ENCODE data around the gene TGM2. TPM values are rescaled to one million over a fixed set of nuclear protein-coding genes. Genes with fewer than 3 reads are reported as not detected.

The TGM2 gene
- total RNA-seq, 1 experiment from 2014 or later = 1.5 TPM

DNA sequence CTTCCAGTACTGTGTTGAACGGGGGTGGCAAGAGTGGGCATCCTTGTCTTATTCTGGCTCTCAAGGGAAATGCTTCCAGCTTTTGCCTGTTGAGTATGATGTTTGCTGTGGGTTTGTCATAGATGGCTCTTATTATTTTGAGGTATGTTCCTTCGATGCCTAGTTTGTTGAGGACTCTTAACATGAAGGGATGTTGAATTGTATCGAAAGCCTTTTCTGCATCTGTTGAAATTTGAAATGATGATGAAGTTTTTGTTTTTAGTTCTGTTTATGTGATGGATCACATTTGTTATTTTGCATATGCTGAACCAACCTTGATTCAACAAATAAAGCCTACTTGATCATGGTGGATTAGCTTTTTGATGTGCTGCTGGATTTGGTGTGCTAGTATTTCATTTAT, 83.5 kb downstream of the TGM2 start:
- H3K9me3 Mint-ChIP-seq (ENCODE audit: unreplicated experiment) = no peaks in the 10 kb centered on the region
- DNase-seq (ENCODE audit: unreplicated experiment) = no peak
- intact Hi-C loops (cut with micrococcal nuclease) = no loop called here
- no peaks in the 10 kb centered on the region for H3K27me3 Mint-ChIP-seq (ENCODE audit: insufficient read depth, unreplicated experiment)
- H3K36me3 Mint-ChIP-seq (ENCODE audit: insufficient read depth, unreplicated experiment) = peaks cover 71% of the 10 kb centered on the region
- CTCF ChIA-PET = interaction anchor here (0.8 to 11.9 kb wide), 7 partner anchors 8 to 148 kb away, joined by 3 to 155 read pairs (median 5); no protein-coding TSS in a partner anchor
- POLR2A ChIA-PET = interaction anchor here (0.6 to 0.8 kb wide), 2 partner anchors 62 to 145 kb away, joined by 3 read pairs; no protein-coding TSS in a partner anchor
- TF ChIP-seq, protein P1, sequence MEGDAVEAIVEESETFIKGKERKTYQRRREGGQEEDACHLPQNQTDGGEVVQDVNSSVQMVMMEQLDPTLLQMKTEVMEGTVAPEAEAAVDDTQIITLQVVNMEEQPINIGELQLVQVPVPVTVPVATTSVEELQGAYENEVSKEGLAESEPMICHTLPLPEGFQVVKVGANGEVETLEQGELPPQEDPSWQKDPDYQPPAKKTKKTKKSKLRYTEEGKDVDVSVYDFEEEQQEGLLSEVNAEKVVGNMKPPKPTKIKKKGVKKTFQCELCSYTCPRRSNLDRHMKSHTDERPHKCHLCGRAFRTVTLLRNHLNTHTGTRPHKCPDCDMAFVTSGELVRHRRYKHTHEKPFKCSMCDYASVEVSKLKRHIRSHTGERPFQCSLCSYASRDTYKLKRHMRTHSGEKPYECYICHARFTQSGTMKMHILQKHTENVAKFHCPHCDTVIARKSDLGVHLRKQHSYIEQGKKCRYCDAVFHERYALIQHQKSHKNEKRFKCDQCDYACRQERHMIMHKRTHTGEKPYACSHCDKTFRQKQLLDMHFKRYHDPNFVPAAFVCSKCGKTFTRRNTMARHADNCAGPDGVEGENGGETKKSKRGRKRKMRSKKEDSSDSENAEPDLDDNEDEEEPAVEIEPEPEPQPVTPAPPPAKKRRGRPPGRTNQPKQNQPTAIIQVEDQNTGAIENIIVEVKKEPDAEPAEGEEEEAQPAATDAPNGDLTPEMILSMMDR (IDR thresholded peaks at IDR 0.05; ENCODE audit: unreplicated experiment) = no peak
- BruUV-seq (replicated peaks) = no TSS peak
- H3K4me3 Mint-ChIP-seq (ENCODE audit: unreplicated experiment) = no peak overlapping the region
- H3K27ac Mint-ChIP-seq (ENCODE audit: low read depth, unreplicated experiment) = peak overlapping the region; percentile 12
- H3K4me1 Mint-ChIP-seq (ENCODE audit: insufficient read depth, unreplicated experiment) = no peaks in the 10 kb centered on the region

DNA sequence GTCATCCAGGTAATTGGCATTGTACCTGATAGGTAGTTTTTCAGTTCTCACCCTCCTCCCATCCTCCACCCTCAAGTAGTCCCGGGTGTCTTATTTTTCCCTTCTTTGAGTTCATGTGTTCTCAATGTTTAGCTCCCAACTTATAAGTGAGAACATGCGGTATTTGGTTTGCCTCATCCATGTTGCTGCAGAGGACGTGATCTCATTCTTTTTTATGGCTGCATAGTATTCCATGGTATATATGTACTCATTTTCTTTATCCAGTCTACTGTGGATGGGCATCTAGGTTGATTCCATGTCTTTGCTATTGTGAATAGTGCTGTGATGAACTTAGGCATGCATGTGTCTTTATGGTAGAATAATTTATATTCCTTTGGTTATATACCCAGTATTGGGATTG, 85.7 kb downstream of the TGM2 start:
- peaks cover 52% of the 10 kb centered on the region for H3K36me3 Mint-ChIP-seq (ENCODE audit: insufficient read depth, unreplicated experiment)
- POLR2A ChIA-PET = interaction anchor here (1.3 to 1.8 kb wide), 2 partner anchors 15 to 143 kb away, joined by 3 to 7 read pairs; no protein-coding TSS in a partner anchor

DNA sequence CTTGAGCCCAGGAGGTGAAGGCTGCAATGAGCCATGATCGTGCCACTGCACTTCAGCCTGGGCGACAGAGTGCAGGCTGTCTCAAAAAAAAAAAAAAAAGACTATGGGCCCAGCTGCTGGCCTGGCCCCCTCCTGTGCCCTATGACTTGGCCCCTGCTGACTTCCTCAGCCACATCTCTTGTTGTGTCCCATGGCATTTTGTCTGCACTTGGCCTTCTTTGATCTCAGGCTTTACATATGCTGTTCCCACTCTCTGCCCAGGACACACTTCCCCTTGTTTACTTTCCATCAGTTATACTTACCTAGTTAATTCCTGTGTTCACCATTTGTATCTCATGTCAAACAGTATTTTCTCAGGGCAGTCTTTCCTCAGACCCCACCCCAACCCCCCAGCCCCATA, 87.0 kb downstream of the TGM2 start:
- H3K36me3 Mint-ChIP-seq (ENCODE audit: insufficient read depth, unreplicated experiment) = peaks cover 61% of the 10 kb centered on the region
- POLR2A ChIA-PET = interaction anchor here (0.8 to 1.6 kb wide), 3 partner anchors 9 to 143 kb away, joined by 3 to 6 read pairs (median 5); no protein-coding TSS in a partner anchor
- DNase-seq (ENCODE audit: unreplicated experiment) = no peak
- no TSS peak for BruUV-seq (replicated peaks)
- H3K9me3 Mint-ChIP-seq (ENCODE audit: unreplicated experiment) = no peaks in the 10 kb centered on the region
- H3K4me3 Mint-ChIP-seq (ENCODE audit: unreplicated experiment) = no peak overlapping the region
- H3K4me1 Mint-ChIP-seq (ENCODE audit: insufficient read depth, unreplicated experiment) = peaks cover 12% of the 10 kb centered on the region
- H3K27ac Mint-ChIP-seq (ENCODE audit: low read depth, unreplicated experiment) = peak overlapping the region; percentile 58
- TF ChIP-seq, protein P1 (IDR thresholded peaks at IDR 0.05; ENCODE audit: unreplicated experiment) = no peak
- intact Hi-C loops (cut with micrococcal nuclease) = no loop called here
- no peaks in the 10 kb centered on the region for H3K27me3 Mint-ChIP-seq (ENCODE audit: insufficient read depth, unreplicated experiment)
- CTCF ChIA-PET = interaction anchor here (0.9 to 11.9 kb wide), 7 partner anchors 10 to 514 kb away, joined by 3 to 486 read pairs (median 5); partner anchors contain the start of gene TGM2

More for the DNA sequence above, 85.7 kb downstream of the TGM2 start:
- CTCF ChIA-PET = interaction anchor here (0.7 to 11.9 kb wide), 6 partner anchors 19 to 156 kb away, joined by 3 to 155 read pairs (median 4); partner anchors contain the start of gene TGM2
- intact Hi-C loops (cut with micrococcal nuclease) = no loop called here
- no peaks in the 10 kb centered on the region for H3K4me1 Mint-ChIP-seq (ENCODE audit: insufficient read depth, unreplicated experiment)
- no peak for DNase-seq (ENCODE audit: unreplicated experiment)
- BruUV-seq (replicated peaks) = no TSS peak
- no peak overlapping the region for H3K27ac Mint-ChIP-seq (ENCODE audit: low read depth, unreplicated experiment)
- no peak overlapping the region for H3K4me3 Mint-ChIP-seq (ENCODE audit: unreplicated experiment)
- H3K27me3 Mint-ChIP-seq (ENCODE audit: insufficient read depth, unreplicated experiment) = no peaks in the 10 kb centered on the region
- no peaks in the 10 kb centered on the region for H3K9me3 Mint-ChIP-seq (ENCODE audit: unreplicated experiment)
- TF ChIP-seq, protein P1 (IDR thresholded peaks at IDR 0.05; ENCODE audit: unreplicated experiment) = no peak

Other genes starting within 250 kb of the TGM2 start
- 17.1 and 18.3 TPM in 2 replicates for gene TTI1, start 131.8 kb downstream of the TGM2 start, total RNA-seq (2022)
- 42.6 and 53.0 TPM in 2 replicates for gene RPRD1B, start 131.5 kb downstream of the TGM2 start, total RNA-seq (2022)
- not detected in 2 replicates for gene KIAA1755, start 95.5 kb upstream of the TGM2 start, total RNA-seq (2022)
- not detected in 2 replicates for gene BPI, start 138.9 kb upstream of the TGM2 start, total RNA-seq (2022)
- gene LBP, start 181.2 kb upstream of the TGM2 start, total RNA-seq (2022) = not detected in 2 replicates

All from MCF 10A (cell line).